Measurements from ENCODE around the gene REG1B.

Gene REG1B

GRCh38 chr2:79122676-79123075 lies 34.9 kb upstream of the REG1B start:
- no peak for DNase-seq (ENCODE audit: extremely low read depth, low read depth)
- TF ChIP-seq CTCF (IDR thresholded peaks at IDR 0.05; ENCODE audit: low read depth, low read length): no peak

GRCh38 chr2:79120194-79120713 lies 32.5 kb upstream of the REG1B start, which contains the start of gene REG1A:
Gene REG1A (plus strand): TSS chr2:79120488. CDS start chr2:79120862, 374 bp downstream.
- DNase-seq (ENCODE audit: extremely low read depth, low read depth): no peak
- no peak for TF ChIP-seq CTCF (IDR thresholded peaks at IDR 0.05; ENCODE audit: low read depth, low read length)

- no peak for DNase-seq (ENCODE audit: extremely low read depth, low read depth)
Measured at GRCh38 chr2:79116997-79117928, 29.5 kb upstream of the REG1B start.

GRCh38 chr2:79114797-79115494 lies 27.2 kb upstream of the REG1B start:
- TF ChIP-seq CTCF (IDR thresholded peaks at IDR 0.05; ENCODE audit: low read depth, low read length): no peak
- DNase-seq (ENCODE audit: extremely low read depth, low read depth): no peak

More at GRCh38 chr2:79116997-79117928, 29.5 kb upstream of the REG1B start:
- TF ChIP-seq CTCF (IDR thresholded peaks at IDR 0.05; ENCODE audit: low read depth, low read length): no peak

GRCh38 chr2:79112269-79112668 lies 24.5 kb upstream of the REG1B start:
- no peak for TF ChIP-seq CTCF (IDR thresholded peaks at IDR 0.05; ENCODE audit: low read depth, low read length)
- no peak for DNase-seq (ENCODE audit: extremely low read depth, low read depth)

GRCh38 chr2:79105259-79105658 lies 17.5 kb upstream of the REG1B start:
- no peak for TF ChIP-seq CTCF (IDR thresholded peaks at IDR 0.05; ENCODE audit: low read depth, low read length)
- no peak for DNase-seq (ENCODE audit: extremely low read depth, low read depth)

GRCh38 chr2:79103214-79103613 lies 15.4 kb upstream of the REG1B start:
- TF ChIP-seq CTCF (IDR thresholded peaks at IDR 0.05; ENCODE audit: low read depth, low read length): no peak
- no peak for DNase-seq (ENCODE audit: extremely low read depth, low read depth)
